Measurements from ENCODE around the gene SPATA19.

The SPATA19 gene

DNA sequence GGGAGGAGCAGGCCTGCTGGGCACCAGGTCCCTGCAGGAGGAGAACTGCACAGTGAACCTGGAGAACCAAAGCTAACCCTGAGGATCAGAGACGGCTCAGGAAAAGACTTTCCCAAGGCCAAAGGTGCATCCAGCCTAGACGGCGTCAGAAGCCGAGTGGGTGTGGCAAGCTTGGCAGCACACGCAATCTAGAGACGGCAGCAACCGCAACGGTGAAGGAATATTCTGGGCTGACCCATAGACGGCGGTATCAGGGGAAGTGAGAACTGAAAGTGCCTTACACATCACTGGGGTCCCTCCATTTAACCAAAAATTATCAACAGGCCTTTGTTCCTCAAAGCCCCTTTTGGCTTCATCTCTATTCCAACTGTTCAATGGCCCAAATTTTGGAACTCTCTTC lies 26.2 kb downstream of the SPATA19 start:
- Histone ChIP-seq H3K9me3 (ENCODE audit: low read length) (no peaks in the 10 kb centered on the region), H3K4me3 (ENCODE audit: low read depth, low read length, poor library complexity, severe bottlenecking) (no peak overlapping the region), H3K9ac (ENCODE audit: low read length) (no peak overlapping the region), H2AFZ (ENCODE audit: low read length) (no peak overlapping the region), H3K27ac (ENCODE audit: low read depth, low read length, poor library complexity, severe bottlenecking) (no peak overlapping the region), H3K4me2 (ENCODE audit: low read length) (no peak overlapping the region), H3K79me2 (ENCODE audit: insufficient read depth, low read length) (no peaks in the 10 kb centered on the region), H3F3A (ENCODE audit: insufficient read depth, low read length) (no peaks in the 10 kb centered on the region), H3K36me3 (ENCODE audit: insufficient read depth, low read length) (no peaks in the 10 kb centered on the region), H4K20me1 (ENCODE audit: insufficient read depth, low read length) (no peaks in the 10 kb centered on the region), H3K9me2 (ENCODE audit: low read depth, low read length) (no peaks in the 10 kb centered on the region), H3K4me1 (ENCODE audit: insufficient read depth, low read length, severe bottlenecking) (no peaks in the 10 kb centered on the region), H3K27me3 (ENCODE audit: insufficient read depth, low read length) (no peaks in the 10 kb centered on the region)
- TF ChIP-seq EZH2 (IDR thresholded peaks at IDR 0.05; ENCODE audit: borderline replicate concordance, low read length), result no peak

DNA sequence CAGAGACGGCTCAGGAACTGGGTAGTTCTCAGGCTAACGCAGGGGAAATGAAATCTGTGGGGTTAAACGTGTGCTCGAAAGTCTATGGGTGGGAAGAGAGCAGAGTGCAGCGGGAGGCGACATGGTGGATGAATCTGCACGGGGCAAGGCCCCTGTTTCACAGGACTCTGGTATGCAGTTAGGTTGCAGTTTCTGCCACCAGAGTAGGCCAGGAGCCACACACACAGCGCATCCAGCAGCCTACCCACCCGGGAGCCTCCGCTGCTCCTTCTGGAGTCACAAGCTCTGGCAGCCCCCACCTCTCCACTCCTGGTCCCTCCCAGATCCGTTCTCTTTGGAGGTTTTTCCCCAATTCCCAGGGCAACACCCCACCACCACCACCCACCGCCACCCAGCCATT lies 27.0 kb downstream of the SPATA19 start:
- no peaks in the 10 kb centered on the region for H3K9me2 ChIP-seq (ENCODE audit: low read depth, low read length)
- H3K9ac ChIP-seq (ENCODE audit: low read length), result no peak overlapping the region
- no peaks in the 10 kb centered on the region for H4K20me1 ChIP-seq (ENCODE audit: insufficient read depth, low read length)
- TF ChIP-seq EZH2 (IDR thresholded peaks at IDR 0.05; ENCODE audit: borderline replicate concordance, low read length), result no peak
- TF ChIP-seq, protein P1, sequence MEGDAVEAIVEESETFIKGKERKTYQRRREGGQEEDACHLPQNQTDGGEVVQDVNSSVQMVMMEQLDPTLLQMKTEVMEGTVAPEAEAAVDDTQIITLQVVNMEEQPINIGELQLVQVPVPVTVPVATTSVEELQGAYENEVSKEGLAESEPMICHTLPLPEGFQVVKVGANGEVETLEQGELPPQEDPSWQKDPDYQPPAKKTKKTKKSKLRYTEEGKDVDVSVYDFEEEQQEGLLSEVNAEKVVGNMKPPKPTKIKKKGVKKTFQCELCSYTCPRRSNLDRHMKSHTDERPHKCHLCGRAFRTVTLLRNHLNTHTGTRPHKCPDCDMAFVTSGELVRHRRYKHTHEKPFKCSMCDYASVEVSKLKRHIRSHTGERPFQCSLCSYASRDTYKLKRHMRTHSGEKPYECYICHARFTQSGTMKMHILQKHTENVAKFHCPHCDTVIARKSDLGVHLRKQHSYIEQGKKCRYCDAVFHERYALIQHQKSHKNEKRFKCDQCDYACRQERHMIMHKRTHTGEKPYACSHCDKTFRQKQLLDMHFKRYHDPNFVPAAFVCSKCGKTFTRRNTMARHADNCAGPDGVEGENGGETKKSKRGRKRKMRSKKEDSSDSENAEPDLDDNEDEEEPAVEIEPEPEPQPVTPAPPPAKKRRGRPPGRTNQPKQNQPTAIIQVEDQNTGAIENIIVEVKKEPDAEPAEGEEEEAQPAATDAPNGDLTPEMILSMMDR (IDR thresholded peaks at IDR 0.05; ENCODE audit: low read length), result no peak
- H2AFZ ChIP-seq (ENCODE audit: low read length), result no peak overlapping the region
- H3K27me3 ChIP-seq (ENCODE audit: insufficient read depth, low read length), result no peaks in the 10 kb centered on the region
- no peaks in the 10 kb centered on the region for H3F3A ChIP-seq (ENCODE audit: insufficient read depth, low read length)
- no peaks in the 10 kb centered on the region for H3K36me3 ChIP-seq (ENCODE audit: insufficient read depth, low read length)
- H3K4me2 ChIP-seq (ENCODE audit: low read length), result no peak overlapping the region
- no peaks in the 10 kb centered on the region for H3K79me2 ChIP-seq (ENCODE audit: insufficient read depth, low read length)
- H3K4me1 ChIP-seq (ENCODE audit: insufficient read depth, low read length, severe bottlenecking), result no peaks in the 10 kb centered on the region
- H3K27ac ChIP-seq (ENCODE audit: low read depth, low read length, poor library complexity, severe bottlenecking), result no peak overlapping the region
- H3K4me3 ChIP-seq (ENCODE audit: low read depth, low read length, poor library complexity, severe bottlenecking), result no peak overlapping the region
- no peaks in the 10 kb centered on the region for H3K9me3 ChIP-seq (ENCODE audit: low read length)

DNA sequence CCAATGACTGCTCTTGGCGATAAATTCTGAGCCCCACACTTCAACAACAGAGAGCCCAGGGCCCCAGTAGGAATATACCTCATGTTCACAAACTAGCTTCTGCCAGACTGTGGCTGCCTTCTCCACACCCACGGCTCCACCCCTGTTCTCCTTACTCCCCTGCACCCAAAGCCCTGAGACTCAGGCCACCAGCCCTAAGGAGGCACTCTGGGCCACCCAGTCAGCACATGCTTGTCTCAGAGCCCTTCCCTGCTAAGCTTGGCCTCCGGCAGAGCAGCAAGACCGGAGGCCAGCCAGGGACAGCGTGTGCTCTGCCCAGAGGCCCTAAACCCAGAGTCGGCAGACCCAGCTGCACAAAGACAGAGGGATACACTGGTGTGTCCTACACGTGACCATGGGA lies 27.9 kb downstream of the SPATA19 start:
- H3K9me3 ChIP-seq (ENCODE audit: low read length), result no peaks in the 10 kb centered on the region
- no peaks in the 10 kb centered on the region for H3K4me1 ChIP-seq (ENCODE audit: insufficient read depth, low read length, severe bottlenecking)
- no peak overlapping the region for H3K27ac ChIP-seq (ENCODE audit: low read depth, low read length, poor library complexity, severe bottlenecking)
- H3K4me3 ChIP-seq (ENCODE audit: low read depth, low read length, poor library complexity, severe bottlenecking), result no peak overlapping the region
- TF ChIP-seq EZH2 (IDR thresholded peaks at IDR 0.05; ENCODE audit: borderline replicate concordance, low read length), result no peak
- TF ChIP-seq, protein P1 (IDR thresholded peaks at IDR 0.05; ENCODE audit: low read length), result no peak
- no peaks in the 10 kb centered on the region for H3K79me2 ChIP-seq (ENCODE audit: insufficient read depth, low read length)
- no peaks in the 10 kb centered on the region for H3K27me3 ChIP-seq (ENCODE audit: insufficient read depth, low read length)
- no peaks in the 10 kb centered on the region for H4K20me1 ChIP-seq (ENCODE audit: insufficient read depth, low read length)
- no peak overlapping the region for H3K9ac ChIP-seq (ENCODE audit: low read length)
- H3K4me2 ChIP-seq (ENCODE audit: low read length), result no peak overlapping the region
- no peaks in the 10 kb centered on the region for H3K36me3 ChIP-seq (ENCODE audit: insufficient read depth, low read length)
- H2AFZ ChIP-seq (ENCODE audit: low read length), result no peak overlapping the region
- no peaks in the 10 kb centered on the region for H3F3A ChIP-seq (ENCODE audit: insufficient read depth, low read length)
- H3K9me2 ChIP-seq (ENCODE audit: low read depth, low read length), result no peaks in the 10 kb centered on the region

DNA sequence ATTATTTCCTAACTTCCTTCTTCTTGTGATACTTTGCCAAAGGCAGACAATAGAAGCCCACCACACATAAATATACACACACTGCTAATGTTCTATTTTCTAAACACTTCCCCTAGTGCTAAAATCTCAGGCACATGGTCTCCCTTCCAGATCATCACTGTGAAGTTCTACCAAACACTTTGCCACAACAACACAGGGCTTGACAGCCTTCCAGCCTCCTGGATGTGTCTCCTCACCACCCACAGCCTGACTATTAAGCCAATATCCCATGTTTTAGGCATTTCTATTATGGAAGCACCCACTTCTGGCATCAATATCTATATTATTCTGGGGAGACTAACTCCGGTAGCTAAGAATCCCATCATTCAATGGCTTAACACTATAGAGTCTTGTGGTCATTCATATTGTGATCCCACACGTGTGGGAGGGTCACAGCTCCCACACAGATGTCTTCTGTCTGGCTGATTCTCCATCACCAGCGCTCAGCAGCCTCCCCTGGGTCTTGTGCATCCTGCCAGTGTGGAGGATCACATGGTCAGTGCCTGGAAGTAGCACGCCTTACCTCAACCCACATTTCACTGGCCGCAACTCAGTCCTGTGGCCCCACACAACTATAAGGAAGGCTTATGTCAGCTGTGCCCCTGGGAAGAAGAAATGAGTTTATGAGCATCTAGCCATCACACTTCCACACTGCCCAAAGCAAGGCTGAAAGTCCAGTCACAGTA lies 29.0 kb downstream of the SPATA19 start:
- no peak for TF ChIP-seq EZH2 (IDR thresholded peaks at IDR 0.05; ENCODE audit: borderline replicate concordance, low read length)
- TF ChIP-seq, protein P1 (IDR thresholded peaks at IDR 0.05; ENCODE audit: low read length), result no peak
- Histone ChIP-seq H3K9me2 (ENCODE audit: low read depth, low read length) (no peaks in the 10 kb centered on the region), H4K20me1 (ENCODE audit: insufficient read depth, low read length) (no peaks in the 10 kb centered on the region), H3K36me3 (ENCODE audit: insufficient read depth, low read length) (no peaks in the 10 kb centered on the region), H3K4me1 (ENCODE audit: insufficient read depth, low read length, severe bottlenecking) (no peaks in the 10 kb centered on the region), H3K27ac (ENCODE audit: low read depth, low read length, poor library complexity, severe bottlenecking) (no peak overlapping the region), H3K4me2 (ENCODE audit: low read length) (no peak overlapping the region), H3K9me3 (ENCODE audit: low read length) (no peaks in the 10 kb centered on the region), H3K79me2 (ENCODE audit: insufficient read depth, low read length) (no peaks in the 10 kb centered on the region), H3F3A (ENCODE audit: insufficient read depth, low read length) (no peaks in the 10 kb centered on the region), H3K9ac (ENCODE audit: low read length) (no peak overlapping the region), H3K27me3 (ENCODE audit: insufficient read depth, low read length) (no peaks in the 10 kb centered on the region), H3K4me3 (ENCODE audit: low read depth, low read length, poor library complexity, severe bottlenecking) (no peak overlapping the region), H2AFZ (ENCODE audit: low read length) (no peak overlapping the region)
